Measurements from ENCODE around the gene WIPF1.
"Not testable (repeated sequence)": the region's sequence is repeated elsewhere in the genome, so short reads cannot be mapped to it uniquely, and the experiment has no call there.

Gene WIPF1

GRCh38 chr2:174568425-174568824 is 29.2 kb downstream of the WIPF1 start:
- no peak for FAIRE-seq
- TF ChIP-seq POLR2A (IDR thresholded peaks at IDR 0.05; ENCODE audit: low read depth, low read length): no peak
- DNase-seq (ENCODE audit: insufficient read length, low spot score): no peak

- no peak for FAIRE-seq
- no peak for DNase-seq (ENCODE audit: insufficient read length, low spot score)
- no peak for TF ChIP-seq POLR2A (IDR thresholded peaks at IDR 0.05; ENCODE audit: low read depth, low read length)
These were observed 30.7 kb downstream of the WIPF1 start for GRCh38 chr2:174566871-174567270.

- DNase-seq (ENCODE audit: insufficient read length, low spot score) (no peak), FAIRE-seq (no peak)
- no peak for TF ChIP-seq POLR2A (IDR thresholded peaks at IDR 0.05; ENCODE audit: low read depth, low read length)
These were observed 33.9 kb downstream of the WIPF1 start for GRCh38 chr2:174563530-174564282.

- no peak for TF ChIP-seq POLR2A (IDR thresholded peaks at IDR 0.05; ENCODE audit: low read depth, low read length)
- FAIRE-seq: no peak
These were observed 35.6 kb downstream of the WIPF1 start for GRCh38 chr2:174561972-174562370.

GRCh38 chr2:174561283-174561971 is 36.2 kb downstream of the WIPF1 start:
- DNase-seq (ENCODE audit: insufficient read length, low spot score) (no peak), FAIRE-seq (no peak)
- TF ChIP-seq POLR2A (IDR thresholded peaks at IDR 0.05; ENCODE audit: low read depth, low read length): no peak

More at GRCh38 chr2:174561972-174562370, 35.6 kb downstream of the WIPF1 start:
- no peak for DNase-seq (ENCODE audit: insufficient read length, low spot score)

GRCh38 chr2:174560737-174561136 is 36.9 kb downstream of the WIPF1 start:
- DNase-seq (ENCODE audit: insufficient read length, low spot score) (no peak), FAIRE-seq (no peak)
- TF ChIP-seq POLR2A (IDR thresholded peaks at IDR 0.05; ENCODE audit: low read depth, low read length): no peak

- no peak for FAIRE-seq
- TF ChIP-seq POLR2A (IDR thresholded peaks at IDR 0.05; ENCODE audit: low read depth, low read length): no peak
- no peak for DNase-seq (ENCODE audit: insufficient read length, low spot score)
These were observed 41.6 kb downstream of the WIPF1 start for GRCh38 chr2:174555998-174556397.

GRCh38 chr2:174554529-174555150 is 43.0 kb downstream of the WIPF1 start:
- no peak for TF ChIP-seq POLR2A (IDR thresholded peaks at IDR 0.05; ENCODE audit: low read depth, low read length)
- DNase-seq (ENCODE audit: insufficient read length, low spot score) (no peak), FAIRE-seq (no peak)

- FAIRE-seq (no peak), DNase-seq (ENCODE audit: insufficient read length, low spot score) (no peak)
- no peak for TF ChIP-seq POLR2A (IDR thresholded peaks at IDR 0.05; ENCODE audit: low read depth, low read length)
These were observed 43.7 kb downstream of the WIPF1 start for GRCh38 chr2:174553811-174554493.

GRCh38 chr2:174552880-174553279 is 44.7 kb downstream of the WIPF1 start:
- FAIRE-seq: no peak
- TF ChIP-seq POLR2A (IDR thresholded peaks at IDR 0.05; ENCODE audit: low read depth, low read length): no peak
- no peak for DNase-seq (ENCODE audit: insufficient read length, low spot score)

- no peak for TF ChIP-seq POLR2A (IDR thresholded peaks at IDR 0.05; ENCODE audit: low read depth, low read length)
- no peak for FAIRE-seq
- DNase-seq (ENCODE audit: insufficient read length, low spot score): no peak
These were observed 45.9 kb downstream of the WIPF1 start for GRCh38 chr2:174551697-174552096.

- DNase-seq (ENCODE audit: insufficient read length, low spot score); FAIRE-seq: not testable (repeated sequence)
These were observed 49.0 kb downstream of the WIPF1 start for GRCh38 chr2:174548646-174549045.

GRCh38 chr2:174548021-174548420 is 49.6 kb downstream of the WIPF1 start:
- not testable (repeated sequence) for FAIRE-seq; DNase-seq (ENCODE audit: insufficient read length, low spot score)

All from H54 (cell line).